Measurements from ENCODE around the gene PCGF5.

DNA sequence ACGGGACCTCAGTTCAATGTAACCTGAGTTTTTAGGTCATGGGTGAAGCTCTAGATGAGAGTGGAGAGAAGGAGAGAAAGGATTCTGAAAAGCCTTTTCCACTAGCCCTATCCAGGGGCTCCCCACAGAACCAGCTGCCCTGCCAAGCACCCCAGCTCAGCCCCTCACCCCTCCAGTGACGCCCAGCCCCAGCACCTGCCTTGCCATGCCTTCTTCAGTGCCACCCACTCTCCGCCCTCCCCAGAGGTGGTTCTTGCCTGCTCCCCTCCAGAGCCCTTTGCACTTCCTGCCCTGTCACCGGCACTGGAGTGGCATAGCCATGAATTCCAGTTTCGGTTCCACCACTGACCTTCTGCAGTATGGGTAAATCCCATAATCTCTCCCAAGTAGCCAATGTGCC, 70.1 kb downstream of the PCGF5 start:
- TF ChIP-seq POLR2A (IDR thresholded peaks at IDR 0.05; ENCODE audit: control extremely low read depth in 1 of 2, low read depth in 2 of 2, low read length in 2 of 2) (no peak), SRF (IDR thresholded peaks at IDR 0.05; ENCODE audit: low read depth, low read length) (no peak), FOSL1 (IDR thresholded peaks at IDR 0.05; ENCODE audit: insufficient read depth, low read depth, low read length) (no peak), RNF2 (IDR thresholded peaks at IDR 0.05; ENCODE audit: borderline replicate concordance, low read depth, low read length, missing control alignments, poor library complexity, severe bottlenecking) (no peak)
- TF ChIP-seq, protein P1, sequence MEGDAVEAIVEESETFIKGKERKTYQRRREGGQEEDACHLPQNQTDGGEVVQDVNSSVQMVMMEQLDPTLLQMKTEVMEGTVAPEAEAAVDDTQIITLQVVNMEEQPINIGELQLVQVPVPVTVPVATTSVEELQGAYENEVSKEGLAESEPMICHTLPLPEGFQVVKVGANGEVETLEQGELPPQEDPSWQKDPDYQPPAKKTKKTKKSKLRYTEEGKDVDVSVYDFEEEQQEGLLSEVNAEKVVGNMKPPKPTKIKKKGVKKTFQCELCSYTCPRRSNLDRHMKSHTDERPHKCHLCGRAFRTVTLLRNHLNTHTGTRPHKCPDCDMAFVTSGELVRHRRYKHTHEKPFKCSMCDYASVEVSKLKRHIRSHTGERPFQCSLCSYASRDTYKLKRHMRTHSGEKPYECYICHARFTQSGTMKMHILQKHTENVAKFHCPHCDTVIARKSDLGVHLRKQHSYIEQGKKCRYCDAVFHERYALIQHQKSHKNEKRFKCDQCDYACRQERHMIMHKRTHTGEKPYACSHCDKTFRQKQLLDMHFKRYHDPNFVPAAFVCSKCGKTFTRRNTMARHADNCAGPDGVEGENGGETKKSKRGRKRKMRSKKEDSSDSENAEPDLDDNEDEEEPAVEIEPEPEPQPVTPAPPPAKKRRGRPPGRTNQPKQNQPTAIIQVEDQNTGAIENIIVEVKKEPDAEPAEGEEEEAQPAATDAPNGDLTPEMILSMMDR (IDR thresholded peaks at IDR 0.05; ENCODE audit: control extremely low read depth in 1 of 3, insufficient read depth in 1 of 3, low read depth in 1 of 3, low read length in 3 of 3) = no peak
